Kidney (tissue), 14 donors: ENCODE data around the gene PARL. TPM values are rescaled to one million over a fixed set of nuclear protein-coding genes. Genes with fewer than 3 reads are reported as not detected.

ENCODE experiments used
- DNase-seq, 5 donors: peaks; one replicate each; pipeline ENCODE4 v3.0.0-alpha.2; 2013 to 2020
- FAIRE-seq: peaks from 2 replicates; lab custom pipeline; 2012; peaks lifted over from hg19 to GRCh38; lab: Jason Lieb, UNC
- H3K27ac ChIP-seq, 2 donors: one replicate each; pipeline ENCODE4 v1.7.0; 2013; ENCODE audit warnings: low read depth in 2 of 2, low read length in 2 of 2, inconsistent platforms in 1 of 2
- H3K27me3 ChIP-seq: one replicate; pipeline ENCODE4 v1.7.1; 2013; ENCODE audit warnings: low read length, inconsistent platforms; ENCODE audit not compliant: control insufficient read depth, insufficient read depth
- H3K36me3 ChIP-seq, 3 donors: one replicate each; pipeline versions ENCODE4 v1.7.0 to v1.7.1; 2013; ENCODE audit warnings: low read length in 3 of 3, control low read depth in 1 of 3, inconsistent platforms in 1 of 3; ENCODE audit not compliant: insufficient read depth in 3 of 3, control insufficient read depth in 2 of 3
- H3K4me1 ChIP-seq, 3 donors: one replicate each; pipeline versions ENCODE4 v1.7.0 to v1.7.1; 2013; ENCODE audit warnings: low read length in 3 of 3, inconsistent platforms in 1 of 3, low read depth in 1 of 3; ENCODE audit not compliant: control insufficient read depth in 2 of 3, insufficient read depth in 2 of 3
- H3K4me3 ChIP-seq, 3 donors: one replicate each; pipeline versions ENCODE4 v1.7.0 to v1.8.1; 2013; ENCODE audit warnings: low read length in 3 of 3, control low read depth in 1 of 3, inconsistent platforms in 1 of 3
- H3K9ac ChIP-seq, 3 donors: one replicate each; pipeline versions ENCODE4 v1.7.0 to v1.7.1; 2013; ENCODE audit warnings: low read length in 3 of 3, control low read depth in 1 of 3, inconsistent platforms in 1 of 3
- H3K9me3 ChIP-seq, 3 donors: one replicate each; pipeline versions ENCODE4 v1.7.0 to v1.7.1; 2013; ENCODE audit warnings: low read length in 3 of 3, control low read depth in 1 of 3, inconsistent platforms in 1 of 3; ENCODE audit not compliant: control insufficient read depth in 2 of 3, insufficient read depth in 1 of 3
- CTCF ChIP-seq: IDR thresholded peaks from 3 replicates; pipeline ENCODE4 v1.5.1; 2012; ENCODE audit warnings: mild to moderate bottlenecking, moderate library complexity, borderline replicate concordance; ENCODE audit not compliant: insufficient read depth; ENCODE audit errors: extremely low read depth
- intact Hi-C: fragments of 100-400 bp; cut with DNase I; formaldehyde crosslinking; loops from one replicate; pipeline ENCODE4 v1.11.1; 2022
- polyA plus RNA-seq: library from polyadenylated mRNA; stranded (reverse); fragments of 350-450 nt; fragmentation: Illumina TruSeq; extraction: RNeasy Lipid Tissue Mini Kit (QIAGEN cat#74804); gene quantifications from one replicate; pipeline ENCODE4 v1.2.3, GENCODE V29; 2014; ENCODE audit warnings: low read depth, low replicate concordance; ENCODE audit not compliant: insufficient read depth
- total RNA-seq: library from RNA; stranded (reverse); fragmentation: NEBNext Ultra II Directional; extraction: Animal tissue kit (Norgen Biotek cat#: 25700); gene quantifications from one replicate; pipeline ENCODE4 v1.2.1, GENCODE V29; 2021
- donor health status: control.
- donor health status: control.
- donor health status: control.
- donor health status: control.
- donor health status: control.
- donor health status: DM: yes; HTN: yes; CAD: no.
- donor health status: Normal renal cell carcinoma (clear cell type).

The PARL gene
- total and polyA plus RNA-seq, 2 donors from 2014 or later: 70.2 to 88.8 TPM

- Histone ChIP-seq H3K4me3 (no peak overlapping the region), H3K27me3 (no peaks in the 10 kb centered on the region), H3K9me3 (no peaks in the 10 kb centered on the region), H3K9ac (no peak overlapping the region), H3K36me3 (peaks cover 2 to 35% (median 24%) of the 10 kb centered on the region in 3 donors), H3K4me1 (no peaks in the 10 kb centered on the region), H3K27ac (no peak overlapping the region)
- no peak for TF ChIP-seq CTCF
- intact Hi-C loops: no loop called here
- FAIRE-seq (no peak), DNase-seq (peak in 1 of 5 donors; percentile 5)
Measured at GRCh38 chr3:183862610-183863009, 22.1 kb downstream of the PARL start.

- Histone ChIP-seq H3K4me3 (no peak overlapping the region), H3K9me3 (no peaks in the 10 kb centered on the region), H3K36me3 (peaks cover 2 to 30% (median 9%) of the 10 kb centered on the region in 3 donors), H3K27ac (no peak overlapping the region), H3K27me3 (no peaks in the 10 kb centered on the region), H3K4me1 (no peaks in the 10 kb centered on the region), H3K9ac (no peak overlapping the region)
- no peak for TF ChIP-seq CTCF
- DNase-seq (no peak), FAIRE-seq (no peak)
- intact Hi-C loops: no loop called here
Measured at GRCh38 chr3:183857863-183858262, 26.8 kb downstream of the PARL start.

- H3K9me3 ChIP-seq: no peaks in the 10 kb centered on the region
- no peak overlapping the region for H3K4me3 ChIP-seq
- FAIRE-seq: no peak
- H3K9ac ChIP-seq: no peak overlapping the region
- H3K27me3 ChIP-seq: no peaks in the 10 kb centered on the region
- DNase-seq: no peak
- no peak for TF ChIP-seq CTCF
- no peaks in the 10 kb centered on the region for H3K4me1 ChIP-seq
- intact Hi-C loops: no loop called here
- peaks cover 0 to 14% (median 6%) of the 10 kb centered on the region in 3 donors for H3K36me3 ChIP-seq
- H3K27ac ChIP-seq: no peak overlapping the region
Measured at GRCh38 chr3:183854318-183855035, 30.2 kb downstream of the PARL start.
